HG03442 (cell line): Measurements from ENCODE around the gene PTPN1.
"Not testable (repeated sequence)": the region's sequence is repeated elsewhere in the genome, so short reads cannot be mapped to it uniquely, and the experiment has no call there.

ENCODE experiments used
- ATAC-seq: cut with Tn5 transposase; IDR thresholded peaks from one replicate; pipeline ENCODE4 v1.9.1; 2021; ENCODE audit warnings: mild to moderate bottlenecking, moderate library complexity; ENCODE audit not compliant: unreplicated experiment

PTPN1 gene

GRCh38 chr20:50587291-50587961, 77.2 kb downstream of the PTPN1 start:
- no peak for ATAC-seq

DNA sequence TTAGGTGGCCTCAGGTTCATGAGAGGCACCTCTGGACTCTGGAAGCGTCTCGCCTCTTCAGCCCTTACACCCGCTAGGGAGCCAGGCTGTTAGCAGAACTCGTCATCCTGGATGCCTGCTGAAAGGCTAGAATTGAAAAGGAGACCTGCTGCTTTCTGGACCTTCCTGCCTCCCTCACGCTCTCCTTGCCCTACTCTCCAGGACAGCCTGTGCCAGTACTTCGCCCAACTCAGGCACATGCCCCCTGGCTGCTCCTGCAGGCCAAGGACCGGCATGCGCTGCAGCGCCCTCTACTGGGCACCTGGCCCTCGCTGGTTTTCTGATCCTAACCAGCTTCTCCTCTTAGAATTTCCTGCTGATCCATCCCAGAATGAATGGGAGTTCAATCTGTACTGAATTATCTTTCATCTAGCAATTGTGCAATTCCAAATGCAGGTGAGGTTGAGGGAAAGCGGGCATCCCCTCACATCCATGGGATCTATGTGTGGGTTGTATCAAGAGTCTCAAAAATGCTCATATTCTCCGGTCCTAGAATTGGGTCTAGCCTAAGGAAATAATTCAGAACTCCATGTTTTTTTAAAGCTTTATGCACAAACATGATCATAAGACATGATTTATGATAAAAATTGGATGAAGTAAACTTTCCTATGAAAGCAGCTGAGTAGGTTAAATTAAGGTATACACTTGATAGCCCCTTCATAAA, 78.0 kb downstream of the PTPN1 start:
- ATAC-seq = no peak

DNA sequence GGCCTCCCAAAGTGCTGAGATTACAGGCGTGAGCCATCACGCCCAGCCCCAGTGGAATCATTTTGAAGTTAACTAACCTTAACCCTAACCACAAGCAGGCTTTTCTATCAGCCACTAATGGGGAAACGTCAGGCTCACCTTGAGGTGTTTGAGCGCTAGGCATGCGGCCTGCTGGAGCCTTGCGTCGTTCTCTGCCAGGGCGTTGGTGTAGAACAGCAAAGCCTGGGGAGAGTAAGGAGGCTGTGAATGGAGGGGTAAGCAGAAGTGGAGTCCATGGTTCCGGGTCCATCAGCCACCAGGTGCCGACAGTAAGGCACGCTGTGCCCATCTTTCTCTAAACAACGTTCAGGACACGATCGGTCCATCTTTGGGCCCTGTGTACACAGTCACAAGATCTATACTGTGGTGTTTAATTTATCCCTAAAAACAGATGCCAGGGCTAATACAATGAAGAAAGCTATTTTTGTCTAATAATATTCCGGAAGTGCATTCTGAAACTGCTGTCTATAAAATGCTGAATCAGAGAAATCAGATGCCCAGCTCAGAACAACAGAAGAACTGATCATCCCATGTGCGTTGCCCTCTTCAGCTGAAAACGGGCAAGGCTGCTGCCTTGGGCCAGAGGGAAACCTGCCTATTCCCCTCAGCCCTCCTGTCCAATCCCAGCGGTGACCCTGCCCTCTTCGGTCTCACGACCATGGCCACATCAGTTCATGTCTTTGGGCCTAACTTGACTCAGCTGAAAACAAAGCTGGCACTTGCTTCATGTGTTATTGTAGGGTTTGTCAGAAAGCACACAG, 79.6 kb downstream of the PTPN1 start:
- ATAC-seq = no peak

- ATAC-seq = no peak
Observed at GRCh38 chr20:50590348-50590664, 80.1 kb downstream of the PTPN1 start.

GRCh38 chr20:50591233-50591852, 81.2 kb downstream of the PTPN1 start:
- ATAC-seq = no peak

DNA sequence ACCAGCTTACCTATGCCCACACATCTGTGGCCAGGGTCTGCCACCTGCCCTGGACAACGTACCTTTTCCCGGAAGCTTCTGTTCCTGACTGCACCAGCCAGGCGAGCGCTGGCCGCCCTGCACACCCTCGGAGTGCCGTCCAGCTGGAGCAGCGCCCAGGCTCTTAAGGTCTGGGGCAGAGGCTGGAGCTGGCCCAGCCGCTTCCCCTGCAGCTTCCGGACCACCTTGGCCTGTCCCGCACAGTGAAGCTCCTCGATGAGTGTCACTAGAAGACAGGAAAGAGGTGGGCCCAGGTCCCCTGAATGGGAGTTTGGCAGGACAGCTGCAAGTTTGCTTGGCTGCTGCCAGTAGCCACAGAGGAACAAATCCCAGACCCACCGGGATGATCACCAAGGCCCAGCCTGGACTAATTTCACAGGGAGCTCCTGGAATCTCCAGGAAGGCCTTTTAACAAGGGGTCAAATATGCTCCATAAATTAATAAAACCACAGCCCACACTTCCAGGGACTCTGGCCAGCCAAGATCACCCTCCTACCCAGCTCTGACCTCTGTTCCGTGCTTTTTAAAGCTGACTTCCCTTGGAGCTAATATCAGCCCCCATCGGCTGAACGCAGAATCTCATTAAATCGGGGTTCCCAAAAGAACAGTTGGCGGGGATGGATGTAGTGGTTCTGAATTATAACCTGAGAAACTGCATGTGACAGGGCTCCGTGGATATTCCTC, 82.3 kb downstream of the PTPN1 start:
- no peak for ATAC-seq

- ATAC-seq = no peak
Observed at GRCh38 chr20:50593005-50593335, 82.8 kb downstream of the PTPN1 start.

DNA sequence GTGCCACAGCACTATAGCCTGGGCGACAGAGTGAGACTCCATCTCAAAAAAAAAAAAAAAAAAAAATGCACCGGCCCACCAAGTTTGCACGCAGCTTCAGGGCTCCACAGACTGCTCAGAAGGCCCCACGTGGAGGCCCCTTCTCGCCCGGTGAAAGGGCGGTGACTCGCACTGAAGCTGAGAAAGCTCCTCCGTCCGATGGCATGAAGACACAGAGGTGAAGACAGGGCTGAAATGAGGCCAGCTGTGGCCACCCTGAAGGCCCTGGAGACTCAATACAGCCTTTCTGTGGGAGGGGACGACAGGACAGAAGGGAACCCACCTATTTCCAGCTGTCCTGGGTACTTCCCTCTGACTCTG, 84.0 kb downstream of the PTPN1 start:
- ATAC-seq = no peak

GRCh38 chr20:50594591-50595432, 84.6 kb downstream of the PTPN1 start:
- ATAC-seq = no peak

- ATAC-seq = no peak
Observed at GRCh38 chr20:50595433-50595895, 85.3 kb downstream of the PTPN1 start.

- ATAC-seq = no peak
Observed at GRCh38 chr20:50595988-50596693, 86.0 kb downstream of the PTPN1 start.

DNA sequence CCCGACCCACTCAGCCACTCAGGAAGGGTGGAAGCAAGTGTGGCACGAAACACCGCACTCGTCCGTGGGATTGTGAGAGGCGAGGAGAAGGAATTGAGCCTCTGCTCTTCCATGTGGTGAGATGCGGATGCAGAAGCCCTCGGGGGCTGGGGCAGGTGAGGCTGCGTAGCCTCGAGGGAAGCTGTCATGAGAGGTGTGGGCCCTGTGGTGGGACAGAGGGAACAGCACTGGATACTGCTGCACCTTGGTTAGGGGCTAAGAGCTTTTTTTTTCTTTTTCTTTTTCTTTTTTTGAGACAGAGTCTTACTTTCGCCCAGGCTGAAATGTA, 86.5 kb downstream of the PTPN1 start:
- no peak for ATAC-seq

GRCh38 chr20:50597406-50597969, 87.3 kb downstream of the PTPN1 start:
- ATAC-seq = no peak

- ATAC-seq = no peak
Observed at GRCh38 chr20:50598074-50598473, 87.9 kb downstream of the PTPN1 start.

GRCh38 chr20:50598768-50599167, 88.6 kb downstream of the PTPN1 start:
- not testable (repeated sequence) for ATAC-seq

GRCh38 chr20:50600281-50600895, 90.2 kb downstream of the PTPN1 start:
- no peak for ATAC-seq

DNA sequence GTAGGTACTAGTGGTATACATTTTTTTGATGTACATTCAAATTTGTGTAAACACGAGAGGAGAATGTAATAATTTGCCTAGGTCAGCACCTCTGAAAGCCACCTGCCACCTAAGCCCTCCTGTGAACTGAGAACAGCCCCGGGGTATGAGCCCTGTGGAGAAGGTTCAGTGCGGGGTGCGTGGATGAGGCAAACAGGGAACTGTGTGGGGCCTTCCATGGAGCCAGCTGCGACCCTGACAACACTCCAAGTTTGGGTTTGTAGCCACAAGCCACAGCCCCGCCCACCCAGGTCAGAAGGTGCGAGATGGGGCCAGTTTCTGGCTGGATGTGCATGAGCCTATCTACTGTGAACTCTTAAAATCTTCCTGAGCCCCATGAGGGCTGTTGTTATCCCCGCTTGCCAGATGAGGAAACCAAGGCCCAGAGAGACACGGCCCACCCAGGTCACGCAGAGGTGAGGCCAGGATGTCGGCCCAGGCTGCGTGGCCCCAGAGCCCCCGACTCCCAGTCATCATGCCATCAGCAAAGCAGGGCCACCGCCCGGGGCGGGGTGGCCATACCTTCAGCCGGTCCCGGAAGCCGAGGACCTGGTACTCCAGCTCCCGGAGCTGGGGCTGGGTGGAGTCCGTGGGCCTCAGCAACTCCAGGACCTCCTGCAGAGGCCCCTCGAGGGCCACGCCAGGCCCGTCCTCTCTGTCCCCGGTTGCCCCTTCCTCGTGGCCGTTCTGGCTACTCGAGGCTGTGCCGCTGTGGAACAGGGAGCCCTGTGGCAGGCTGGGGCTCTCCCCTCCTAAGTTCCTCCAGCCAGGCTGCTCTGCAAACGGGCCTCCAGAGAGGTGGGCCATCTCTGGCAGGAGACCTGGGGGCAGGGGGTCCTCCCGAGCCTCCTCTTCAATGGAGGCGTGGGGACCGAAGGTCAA, 91.6 kb downstream of the PTPN1 start:
- ATAC-seq = no peak
